Transverse colon (tissue), 4 donors: ENCODE results near the gene OSGIN1. TPM values are rescaled to one million over a fixed set of nuclear protein-coding genes. Genes with fewer than 3 reads are reported as not detected.

Experiments used
- DNase-seq: peaks from one replicate; pipeline ENCODE4 v3.0.0-alpha.2; 2019
- H3K27ac ChIP-seq, 4 donors: fragments of 200-600 bp; sonication (generic); 2 replicates each; pipeline ENCODE4 v1.5.1; 2016 to 2018; ENCODE audit warnings: inconsistent platforms in 4 of 4
- H3K27me3 ChIP-seq: fragments of 200-600 bp; sonication (generic); 2 replicates; pipeline ENCODE4 v1.5.1; 2017; ENCODE audit warnings: inconsistent platforms
- H3K36me3 ChIP-seq, 4 donors: fragments of 200-600 bp; sonication (generic); 2 replicates each; pipeline ENCODE4 v1.5.1; 2017 to 2019; ENCODE audit warnings: inconsistent platforms in 4 of 4
- H3K4me1 ChIP-seq, 4 donors: fragments of 200-600 bp; sonication (generic); 2 replicates each; pipeline ENCODE4 v1.5.1; 2017 to 2020; ENCODE audit warnings: inconsistent platforms in 4 of 4
- H3K4me3 ChIP-seq, 4 donors: fragments of 200-600 bp; sonication (generic); 1 replicate in 1 of 4; 2 replicates in 3 of 4; pipeline versions ENCODE4 v1.5.1 to v1.6.1; 2017 to 2019; ENCODE audit warnings: inconsistent platforms in 4 of 4
- H3K9me3 ChIP-seq, 2 donors: fragments of 200-600 bp; sonication (generic); 2 replicates each; pipeline ENCODE4 v1.5.1; 2017 to 2019; ENCODE audit warnings: inconsistent platforms in 2 of 2
- CTCF ChIP-seq, 5 experiments: fragments of 200-600 bp in 3 of 5; fragments of 450-650 bp in 2 of 5; sonication (generic) in 3 of 5; IDR thresholded peaks; 1 replicate in 2 of 5; 2 replicates in 3 of 5; pipeline ENCODE4 v1.5.1; 2016 to 2017; ENCODE audit warnings: antibody characterized with exemption in 5 of 5, inconsistent platforms in 3 of 5, mild to moderate bottlenecking in 2 of 5, moderate library complexity in 1 of 5
- EP300 ChIP-seq: sonication (generic); formaldehyde crosslinking; IDR thresholded peaks from one replicate; pipeline ENCODE4 v1.6.1; 2017; ENCODE audit warnings: antibody characterized with exemption, low read depth
- POLR2A ChIP-seq: fragments of 450-650 bp; IDR thresholded peaks from one replicate; pipeline ENCODE4 v1.6.1; 2016; ENCODE audit warnings: antibody characterized with exemption, mild to moderate bottlenecking, moderate library complexity
- POLR2AphosphoS5 ChIP-seq, 3 donors: sonication (generic); formaldehyde crosslinking; IDR thresholded peaks; one replicate each; pipeline ENCODE4 v1.6.1; 2016; ENCODE audit warnings: antibody characterized with exemption in 3 of 3
- WGBS, 2 donors: methylation state at CpG; one replicate each; pipeline ENCODE4 v1.1.5; 2018; ENCODE audit warnings: low coverage in 1 of 2; 5-methylcytosine and 5-hydroxymethylcytosine counted together
- in situ Hi-C, 4 donors: fragments of 200-750 bp; cut with MboI; loops; one replicate each; pipeline versions ENCODE4 v1.15.0 to v1.15.1; 2017; ENCODE audit warnings: low sequenced_read_pairs in 3 of 4, low pct_ligation_motif_present in 1 of 4, low pct_unique_long_range_greater_than_20kb in 1 of 4
- intact Hi-C: fragments of 100-400 bp; cut with DNase I; formaldehyde crosslinking; loops from one replicate; pipeline ENCODE4 v1.15.1; 2023; ENCODE audit warnings: low total_unique reads
- total RNA-seq, 4 donors: library from RNA; depleted of rRNA; stranded (reverse); fragments of >200 nt; gene quantifications; one replicate each; pipeline ENCODE4 v1.1.0, GENCODE V29; 2016

OSGIN1 gene
- total RNA-seq, 4 donors from 2014 or later, result 10.7 to 26.2 (median 16.7) TPM

- Histone ChIP-seq H3K9me3 (no peaks in the 10 kb centered on the region), H3K4me3 (no peak overlapping the region), H3K27ac (no peak overlapping the region), H3K36me3 (no peaks in the 10 kb centered on the region), H3K27me3 (peaks cover 16% of the 10 kb centered on the region), H3K4me1 (no peaks in the 10 kb centered on the region)
- 67% methylated on average over 13 of the region's 18 CpGs; no CpG with 5 or more reads in 1 of the 2 donors for WGBS, 2 donors
- in situ Hi-C loops, result loop anchor here in 3 of 4 donors (25.0 kb wide), 3 partner anchors 92 to 517 kb away; partner anchors contain the start of genes ADAD2 (in 1 of the 3) and TAF1C (in 1 of the 3)
- intact Hi-C loops, result loop anchor here (5.0 kb wide), 1 partner anchor 902 kb away; no protein-coding TSS in a partner anchor
- TF ChIP-seq POLR2A (no peak), CTCF (IDR thresholded peaks at IDR 0.05) (no peak), EP300 (no peak), POLR2AphosphoS5 (IDR thresholded peaks at IDR 0.05) (no peak)
- DNase-seq, result no peak
These were observed 16.9 kb downstream of the OSGIN1 start for GRCh38 chr16:83969771-83970429.

GRCh38 chr16:83970430-83970815, 17.4 kb downstream of the OSGIN1 start:
- Histone ChIP-seq H3K27me3 (peaks cover 16% of the 10 kb centered on the region), H3K27ac (no peak overlapping the region), H3K4me1 (no peaks in the 10 kb centered on the region), H3K9me3 (no peaks in the 10 kb centered on the region), H3K36me3 (no peaks in the 10 kb centered on the region), H3K4me3 (no peak overlapping the region)
- in situ Hi-C loops (loop anchor here in 3 of 4 donors (25.0 kb wide), 3 partner anchors 92 to 517 kb away; partner anchors contain the start of genes ADAD2 (in 1 of the 3) and TAF1C (in 1 of the 3)), intact Hi-C loops (loop anchor here (5.0 kb wide), 1 partner anchor 902 kb away; no protein-coding TSS in a partner anchor)
- TF ChIP-seq EP300, result no peak
- no peak for TF ChIP-seq CTCF (IDR thresholded peaks at IDR 0.05)
- no peak for TF ChIP-seq POLR2AphosphoS5 (IDR thresholded peaks at IDR 0.05)
- TF ChIP-seq POLR2A, result no peak
- no peak for DNase-seq
- 71% methylated on average over 6 of the region's 6 CpGs; no CpG with 5 or more reads in 1 of the 2 donors for WGBS, 2 donors

GRCh38 chr16:83971165-83972130, 18.4 kb downstream of the OSGIN1 start:
- Histone ChIP-seq H3K4me1 (no peaks in the 10 kb centered on the region), H3K9me3 (no peaks in the 10 kb centered on the region), H3K4me3 (no peak overlapping the region), H3K27me3 (peaks cover 16% of the 10 kb centered on the region), H3K36me3 (no peaks in the 10 kb centered on the region), H3K27ac (no peak overlapping the region)
- in situ Hi-C loops (loop anchor here in 3 of 4 donors (25.0 kb wide), 3 partner anchors 91 to 516 kb away; partner anchors contain the start of genes ADAD2 (in 1 of the 3) and TAF1C (in 1 of the 3)), intact Hi-C loops (loop anchor here (5.0 kb wide), 1 partner anchor 901 kb away; no protein-coding TSS in a partner anchor)
- no peak for DNase-seq
- 44 to 73% methylated on average over 6 to 27 of the region's 27 CpGs for WGBS, 2 donors
- no peak for TF ChIP-seq EP300
- TF ChIP-seq CTCF (IDR thresholded peaks at IDR 0.05), result no peak
- TF ChIP-seq POLR2A, result no peak
- TF ChIP-seq POLR2AphosphoS5 (IDR thresholded peaks at IDR 0.05), result no peak
